SU-DHL-6 (cell line): ENCODE measurements around the gene SEZ6.

Source experiments
- EZH2phosphoT487 ChIP-seq: fragments of 200-600 bp; sonication (generic), shearing (Covaris generic); conservative IDR thresholded peaks from 2 replicates; pipeline ENCODE4 v1.6.1; 2018; ENCODE audit warnings: mild to moderate bottlenecking, antibody characterized with exemption, low read length, moderate library complexity, mixed read lengths
- TF ChIP-seq, protein P1 (sequence below): fragments of 200-600 bp; sonication (generic); IDR thresholded peaks from one replicate; pipeline ENCODE4 v1.5.1; 2017; ENCODE audit warnings: antibody characterized with exemption, mild to moderate bottlenecking, low read length, moderate library complexity; ENCODE audit not compliant: insufficient read depth, poor library complexity, severe bottlenecking

DNA sequence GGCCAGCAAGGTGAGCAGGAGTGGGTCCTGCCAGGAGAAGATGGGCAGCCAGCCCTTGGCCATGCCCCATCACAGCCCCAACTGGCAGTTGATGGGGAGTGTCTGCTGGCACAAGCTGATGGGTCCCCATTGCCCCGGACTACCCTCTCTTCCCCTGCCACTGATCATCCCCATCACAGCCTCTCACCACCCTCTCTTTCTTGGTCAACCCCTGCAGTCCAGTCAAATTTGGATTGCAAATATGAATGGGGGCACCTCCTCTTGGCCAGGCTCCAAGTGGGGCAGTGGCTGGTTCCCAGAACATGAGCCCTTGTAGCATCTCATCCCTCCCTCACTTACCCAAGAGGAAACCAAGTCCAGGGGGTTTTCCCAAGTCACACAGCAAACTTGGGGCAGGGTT, 17.4 kb downstream of the SEZ6 start:
- TF ChIP-seq EZH2phosphoT487 = no peak
- TF ChIP-seq, protein P1, sequence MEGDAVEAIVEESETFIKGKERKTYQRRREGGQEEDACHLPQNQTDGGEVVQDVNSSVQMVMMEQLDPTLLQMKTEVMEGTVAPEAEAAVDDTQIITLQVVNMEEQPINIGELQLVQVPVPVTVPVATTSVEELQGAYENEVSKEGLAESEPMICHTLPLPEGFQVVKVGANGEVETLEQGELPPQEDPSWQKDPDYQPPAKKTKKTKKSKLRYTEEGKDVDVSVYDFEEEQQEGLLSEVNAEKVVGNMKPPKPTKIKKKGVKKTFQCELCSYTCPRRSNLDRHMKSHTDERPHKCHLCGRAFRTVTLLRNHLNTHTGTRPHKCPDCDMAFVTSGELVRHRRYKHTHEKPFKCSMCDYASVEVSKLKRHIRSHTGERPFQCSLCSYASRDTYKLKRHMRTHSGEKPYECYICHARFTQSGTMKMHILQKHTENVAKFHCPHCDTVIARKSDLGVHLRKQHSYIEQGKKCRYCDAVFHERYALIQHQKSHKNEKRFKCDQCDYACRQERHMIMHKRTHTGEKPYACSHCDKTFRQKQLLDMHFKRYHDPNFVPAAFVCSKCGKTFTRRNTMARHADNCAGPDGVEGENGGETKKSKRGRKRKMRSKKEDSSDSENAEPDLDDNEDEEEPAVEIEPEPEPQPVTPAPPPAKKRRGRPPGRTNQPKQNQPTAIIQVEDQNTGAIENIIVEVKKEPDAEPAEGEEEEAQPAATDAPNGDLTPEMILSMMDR = no peak
